Left lung (tissue), 10 donors: ENCODE measurements around the gene PARVG. TPM values are rescaled to one million over a fixed set of nuclear protein-coding genes. Genes with fewer than 3 reads are reported as not detected.

Source experiments
- ATAC-seq: fragments of 200-7000 bp; cut with Tn5 transposase; one replicate; pipeline ENCODE4 v1.9.1; 2020; ENCODE audit warnings: moderate library complexity
- DNase-seq, 4 donors: peaks; one replicate each; pipeline ENCODE4 v3.0.0-alpha.2; 2013 to 2020
- H3K27ac ChIP-seq, 2 donors: fragments of 200-600 bp; sonication (generic) in 1 of 2; one replicate each; pipeline versions ENCODE4 v1.5.0 to v1.8.0; 2020 to 2021
- H3K27me3 ChIP-seq, 2 donors: fragments of 200-600 bp; sonication (generic) in 1 of 2; one replicate each; pipeline versions ENCODE4 v1.5.0 to v1.8.0; 2020 to 2021
- H3K36me3 ChIP-seq, 2 donors: fragments of 200-600 bp; sonication (generic) in 1 of 2; one replicate each; pipeline versions ENCODE4 v1.5.0 to v1.8.0; 2020 to 2021
- H3K4me1 ChIP-seq, 2 donors: fragments of 200-600 bp; one replicate each; pipeline ENCODE4 v1.8.0; 2021
- H3K4me3 ChIP-seq, 2 donors: fragments of 200-600 bp; sonication (generic) in 1 of 2; one replicate each; pipeline versions ENCODE4 v1.5.0 to v1.8.0; 2020 to 2021; ENCODE audit warnings: mild to moderate bottlenecking in 1 of 2
- H3K9me3 ChIP-seq, 2 donors: fragments of 200-600 bp; sonication (generic) in 1 of 2; one replicate each; pipeline versions ENCODE4 v1.5.0 to v1.8.0; 2020 to 2021
- intact Hi-C, 2 donors: fragments of 100-400 bp; cut with DNase I; formaldehyde crosslinking; loops; one replicate each; pipeline versions ENCODE4 v1.11.2 to v1.14.2; 2022
- polyA plus RNA-seq, 6 donors: library from polyadenylated mRNA; unstranded; fragments of 120-200 nt; gene quantifications; one replicate each; pipeline ENCODE4 v1.2.1, GENCODE V29; 2013; ENCODE audit not compliant: insufficient read length in 6 of 6
- total RNA-seq, 2 donors: library from RNA; stranded (reverse); fragmentation: NEBNext Ultra II Directional; extraction: Animal tissue kit (Norgen Biotek cat#: 25700); gene quantifications; one replicate each; pipeline ENCODE4 v1.2.1, GENCODE V29; 2021
- TF ChIP-seq, protein P1 (sequence below), 2 donors: fragments of 200-600 bp; sonication (generic) in 1 of 2; IDR thresholded peaks; one replicate each; pipeline versions ENCODE4 v1.5.0 to v1.8.0; 2021; ENCODE audit warnings: antibody characterized with exemption in 2 of 2
- donor health status: DM: no; HTN: yes; CAD: no.
- donor health status: DM: no; HTN: no; CAD: no.

The PARVG gene
- total and polyA plus RNA-seq, 8 donors, result 3.0 to 57.9 (median 3.5) TPM

DNA sequence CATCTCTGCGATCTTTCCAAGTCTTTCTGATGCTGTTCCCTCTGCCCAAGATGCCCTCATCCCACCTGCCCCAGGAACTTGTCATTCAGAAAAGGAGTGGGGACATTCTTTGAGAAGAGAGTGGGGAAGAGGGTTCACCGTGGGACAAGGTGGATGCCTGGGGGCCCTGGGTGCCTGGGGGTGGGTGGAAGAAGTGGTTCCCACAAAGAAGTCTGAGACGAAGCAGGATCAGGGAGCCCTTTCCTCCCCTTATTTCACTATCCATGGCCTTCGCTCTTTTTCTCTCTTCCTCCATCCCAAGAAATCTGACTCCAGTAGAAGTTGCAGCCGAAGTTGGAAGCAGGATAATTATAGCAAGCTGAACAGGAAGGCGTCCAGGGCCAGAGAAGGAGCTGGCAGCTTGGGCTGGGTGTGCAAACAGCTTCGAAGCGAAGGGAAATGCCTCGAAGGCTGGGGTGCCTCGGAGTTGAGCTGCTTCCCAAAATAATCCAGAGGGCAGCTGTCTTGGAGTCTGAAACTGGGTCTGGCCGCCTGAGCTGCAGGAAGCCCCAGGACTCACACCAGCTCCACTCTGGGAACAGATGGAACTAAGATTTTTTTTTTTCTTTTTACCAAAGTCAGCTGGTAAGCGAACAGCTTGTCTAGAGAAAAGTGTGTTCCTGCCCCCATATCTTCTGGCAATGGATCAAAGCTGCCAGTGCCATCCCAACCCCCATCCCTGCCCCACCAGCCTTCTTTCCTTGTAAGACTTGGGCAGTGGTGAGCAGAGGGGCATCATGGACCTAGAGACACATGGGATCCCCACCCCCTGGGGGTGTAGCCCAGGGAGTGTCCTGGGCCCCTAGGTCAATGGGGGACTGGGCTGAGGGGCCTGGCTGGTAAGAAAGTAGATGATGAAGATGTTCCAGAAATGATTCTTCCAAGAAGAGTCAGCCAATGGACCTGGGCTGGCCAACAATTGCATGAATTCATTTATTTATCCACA lies 31.5 kb downstream of the PARVG start:
- TF ChIP-seq, protein P1, sequence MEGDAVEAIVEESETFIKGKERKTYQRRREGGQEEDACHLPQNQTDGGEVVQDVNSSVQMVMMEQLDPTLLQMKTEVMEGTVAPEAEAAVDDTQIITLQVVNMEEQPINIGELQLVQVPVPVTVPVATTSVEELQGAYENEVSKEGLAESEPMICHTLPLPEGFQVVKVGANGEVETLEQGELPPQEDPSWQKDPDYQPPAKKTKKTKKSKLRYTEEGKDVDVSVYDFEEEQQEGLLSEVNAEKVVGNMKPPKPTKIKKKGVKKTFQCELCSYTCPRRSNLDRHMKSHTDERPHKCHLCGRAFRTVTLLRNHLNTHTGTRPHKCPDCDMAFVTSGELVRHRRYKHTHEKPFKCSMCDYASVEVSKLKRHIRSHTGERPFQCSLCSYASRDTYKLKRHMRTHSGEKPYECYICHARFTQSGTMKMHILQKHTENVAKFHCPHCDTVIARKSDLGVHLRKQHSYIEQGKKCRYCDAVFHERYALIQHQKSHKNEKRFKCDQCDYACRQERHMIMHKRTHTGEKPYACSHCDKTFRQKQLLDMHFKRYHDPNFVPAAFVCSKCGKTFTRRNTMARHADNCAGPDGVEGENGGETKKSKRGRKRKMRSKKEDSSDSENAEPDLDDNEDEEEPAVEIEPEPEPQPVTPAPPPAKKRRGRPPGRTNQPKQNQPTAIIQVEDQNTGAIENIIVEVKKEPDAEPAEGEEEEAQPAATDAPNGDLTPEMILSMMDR (IDR thresholded peaks at IDR 0.05), result no peak
- Histone ChIP-seq H3K36me3 (no peaks in the 10 kb centered on the region), H3K9me3 (peaks cover 0 to 11% of the 10 kb centered on the region in 2 donors), H3K27me3 (no peaks in the 10 kb centered on the region), H3K4me3 (no peak overlapping the region), H3K27ac (peak overlapping the region in 1 of 2 donors; percentile 1), H3K4me1 (no peaks in the 10 kb centered on the region)
- ATAC-seq (no peak), DNase-seq (peak in 2 of 4 donors; percentile 23 to 61)
- intact Hi-C loops, result no loop called here

DNA sequence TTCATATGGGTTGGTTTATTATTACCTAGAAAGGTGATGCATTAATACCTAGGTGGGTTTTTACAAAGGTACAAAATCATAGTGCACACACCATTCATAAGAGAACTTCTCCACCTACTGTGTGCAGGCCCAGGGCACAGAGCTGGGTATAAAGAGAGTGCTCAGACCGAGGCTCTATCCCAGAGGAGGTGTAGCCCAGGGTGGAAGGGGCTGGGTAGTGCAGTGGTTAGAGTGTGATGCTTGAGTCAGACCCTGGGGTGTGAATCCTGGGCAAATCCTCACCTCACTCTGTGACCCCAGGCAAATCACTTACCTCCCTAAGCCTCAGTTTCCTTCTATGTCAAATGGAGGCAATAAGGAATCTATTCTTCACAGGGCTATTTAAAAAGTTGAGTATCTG lies 32.2 kb downstream of the PARVG start:
- Histone ChIP-seq H3K27ac (no peak overlapping the region), H3K4me1 (no peaks in the 10 kb centered on the region), H3K27me3 (no peaks in the 10 kb centered on the region), H3K4me3 (no peak overlapping the region), H3K9me3 (peaks cover 0 to 11% of the 10 kb centered on the region in 2 donors), H3K36me3 (no peaks in the 10 kb centered on the region)
- DNase-seq (no peak), ATAC-seq (no peak)
- intact Hi-C loops, result no loop called here
- TF ChIP-seq, protein P1 (IDR thresholded peaks at IDR 0.05), result no peak

DNA sequence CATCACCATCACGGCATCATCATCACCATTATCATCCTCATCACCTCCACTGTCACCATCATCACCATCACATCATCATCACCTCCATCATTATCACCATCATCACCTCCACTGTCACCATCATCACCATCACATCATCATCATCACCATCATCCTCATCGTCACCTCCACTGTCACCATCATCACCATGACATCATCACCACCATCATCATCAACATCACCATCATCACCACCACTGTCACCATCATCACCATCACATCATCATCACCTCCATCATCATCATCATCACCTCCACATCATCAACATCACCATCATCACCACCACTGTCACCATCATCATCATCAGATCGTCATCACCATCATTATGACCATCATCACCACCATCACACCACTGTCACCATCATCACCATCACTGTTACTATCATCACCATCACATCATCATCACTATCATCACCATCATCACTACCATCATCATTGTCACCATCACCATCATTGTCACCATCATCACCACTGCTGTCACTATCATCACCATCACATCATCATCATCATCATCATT lies 32.8 kb downstream of the PARVG start:
- Histone ChIP-seq H3K27me3 (no peaks in the 10 kb centered on the region), H3K4me3 (no peak overlapping the region), H3K4me1 (no peaks in the 10 kb centered on the region), H3K27ac (no peak overlapping the region), H3K9me3 (peaks cover 0 to 11% of the 10 kb centered on the region in 2 donors), H3K36me3 (no peaks in the 10 kb centered on the region)
- ATAC-seq (no peak), DNase-seq (no peak)
- TF ChIP-seq, protein P1 (IDR thresholded peaks at IDR 0.05), result no peak
- intact Hi-C loops, result no loop called here

DNA sequence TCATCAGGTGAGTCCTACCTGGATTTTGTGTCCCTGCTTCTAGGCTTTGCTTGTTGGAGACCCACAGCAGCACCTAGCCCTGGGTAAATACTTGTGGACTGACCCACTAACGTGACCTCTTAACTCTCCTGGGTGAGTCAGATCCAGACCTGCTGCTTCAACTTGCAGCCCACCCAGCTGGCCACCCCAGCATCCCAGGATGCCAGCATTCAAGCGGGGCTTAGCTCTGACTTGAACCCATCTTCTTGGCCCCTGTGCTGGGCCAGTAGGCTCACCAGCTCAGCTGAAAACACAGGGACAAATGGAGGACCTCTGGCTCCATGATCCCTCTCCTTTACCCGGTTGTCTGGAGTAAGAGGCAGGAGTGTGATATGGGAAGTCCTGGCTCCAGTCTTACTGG lies 33.5 kb downstream of the PARVG start:
- H3K27ac ChIP-seq, result no peak overlapping the region
- TF ChIP-seq, protein P1 (IDR thresholded peaks at IDR 0.05), result no peak
- ATAC-seq, result no peak
- no peaks in the 10 kb centered on the region for H3K36me3 ChIP-seq
- no peak for DNase-seq
- intact Hi-C loops, result no loop called here
- H3K9me3 ChIP-seq, result peaks cover 0 to 11% of the 10 kb centered on the region in 2 donors
- H3K27me3 ChIP-seq, result no peaks in the 10 kb centered on the region
- no peak overlapping the region for H3K4me3 ChIP-seq
- H3K4me1 ChIP-seq, result no peaks in the 10 kb centered on the region

DNA sequence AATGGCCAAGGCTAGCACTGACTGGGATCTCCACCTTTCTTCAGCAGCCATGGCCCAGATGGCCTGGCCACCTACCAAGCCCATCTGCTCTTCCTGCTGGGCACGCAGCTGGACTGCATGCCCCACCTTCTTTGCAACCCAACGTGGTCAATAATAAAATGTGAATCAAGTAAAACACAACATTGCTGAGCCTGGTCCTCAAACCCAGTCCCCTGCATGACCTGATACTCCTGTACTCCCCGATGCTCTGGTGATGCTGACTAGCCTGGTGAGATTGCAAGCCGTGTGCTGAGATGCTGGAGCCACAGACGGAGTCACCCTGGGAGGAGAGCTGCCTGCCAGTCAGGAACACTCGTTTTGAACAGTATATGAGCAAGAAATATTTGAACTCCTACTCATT lies 34.0 kb downstream of the PARVG start:
- Histone ChIP-seq H3K27me3 (no peaks in the 10 kb centered on the region), H3K4me1 (no peaks in the 10 kb centered on the region), H3K4me3 (no peak overlapping the region), H3K9me3 (peaks cover 0 to 8% of the 10 kb centered on the region in 2 donors), H3K36me3 (no peaks in the 10 kb centered on the region), H3K27ac (no peak overlapping the region)
- ATAC-seq (no peak), DNase-seq (no peak)
- TF ChIP-seq, protein P1 (IDR thresholded peaks at IDR 0.05), result no peak
- intact Hi-C loops, result no loop called here
